Bronchial epithelial cell (primary cell): ENCODE data around the gene SPOPL. TPM values are rescaled to one million over a fixed set of nuclear protein-coding genes. Genes with fewer than 3 reads are reported as not detected.
A peak's percentile ranks its signal among the peaks of the same experiment; 100 is the strongest.

ENCODE experiments used
- DNase-seq: peaks from one replicate; pipeline ENCODE4 v3.0.0-alpha.2; 2010; ENCODE audit warnings: low read depth
- FAIRE-seq: peaks from 2 replicates; lab custom pipeline; 2011; peaks lifted over from hg19 to GRCh38; lab: Jason Lieb, UNC
- H3K27me3 ChIP-seq: 2 replicates; pipeline ENCODE4 v1.5.1; 2011; ENCODE audit warnings: low read length; ENCODE audit not compliant: control insufficient read depth, insufficient read depth
- H3K36me3 ChIP-seq: 2 replicates; pipeline ENCODE4 v1.5.1; 2011; ENCODE audit warnings: low read length; ENCODE audit not compliant: control insufficient read depth, insufficient read depth
- H3K4me3 ChIP-seq: 2 replicates; pipeline ENCODE4 v1.5.1; 2011; ENCODE audit warnings: mild to moderate bottlenecking, low read depth, low read length, control low read depth
- CTCF ChIP-seq: IDR thresholded peaks from 2 replicates; pipeline ENCODE4 v1.5.1; 2011; ENCODE audit warnings: mild to moderate bottlenecking, moderate library complexity, low read length, control low read depth, inconsistent platforms; ENCODE audit not compliant: insufficient read depth, severe bottlenecking
- total RNA-seq: library from RNA; depleted of rRNA; stranded (reverse); fragments of >200 nt; gene quantifications from 2 replicates; pipeline ENCODE4 v1.2.1, GENCODE V29; 2014

SPOPL gene
- total RNA-seq, 1 donor from 2014 or later: 34.8 TPM

GRCh38 chr2:138502255-138503086, 901 bp downstream of the SPOPL start:
- FAIRE-seq (no peak), DNase-seq (peak; percentile 34)
- Histone ChIP-seq H3K27me3 (no peaks in the 10 kb centered on the region), H3K4me3 (peak overlapping the region; percentile 93), H3K36me3 (no peaks in the 10 kb centered on the region)
- no peak for TF ChIP-seq CTCF

- no peaks in the 10 kb centered on the region for H3K27me3 ChIP-seq
- no peak for TF ChIP-seq CTCF
- FAIRE-seq (no peak), DNase-seq (peak; percentile 64)
- peak overlapping the region; percentile 93 for H3K4me3 ChIP-seq
- no peaks in the 10 kb centered on the region for H3K36me3 ChIP-seq
Measured at GRCh38 chr2:138503087-138503442, 1.5 kb downstream of the SPOPL start.

- FAIRE-seq (no peak), DNase-seq (no peak)
- Histone ChIP-seq H3K36me3 (no peaks in the 10 kb centered on the region), H3K27me3 (no peaks in the 10 kb centered on the region), H3K4me3 (peak overlapping the region; percentile 14)
- no peak for TF ChIP-seq CTCF
Measured at GRCh38 chr2:138503652-138504051, 2.1 kb downstream of the SPOPL start.

- H3K36me3 ChIP-seq: no peaks in the 10 kb centered on the region
- FAIRE-seq: no peak
- no peak overlapping the region for H3K4me3 ChIP-seq
- DNase-seq: no peak
- no peaks in the 10 kb centered on the region for H3K27me3 ChIP-seq
- no peak for TF ChIP-seq CTCF
Measured at GRCh38 chr2:138504092-138504491, 2.5 kb downstream of the SPOPL start.

- FAIRE-seq (no peak), DNase-seq (no peak)
- Histone ChIP-seq H3K27me3 (no peaks in the 10 kb centered on the region), H3K36me3 (no peaks in the 10 kb centered on the region), H3K4me3 (no peak overlapping the region)
- TF ChIP-seq CTCF: no peak
Measured at GRCh38 chr2:138504546-138505235, 3.1 kb downstream of the SPOPL start.
